Epidermal melanocyte (primary cell): ENCODE results near the gene SLC18A3.

ENCODE experiments used
- DNase-seq: peaks from one replicate; pipeline ENCODE4 v3.0.0; 2011; ENCODE audit warnings: low spot score; ENCODE audit not compliant: insufficient read length

The SLC18A3 gene

DNA sequence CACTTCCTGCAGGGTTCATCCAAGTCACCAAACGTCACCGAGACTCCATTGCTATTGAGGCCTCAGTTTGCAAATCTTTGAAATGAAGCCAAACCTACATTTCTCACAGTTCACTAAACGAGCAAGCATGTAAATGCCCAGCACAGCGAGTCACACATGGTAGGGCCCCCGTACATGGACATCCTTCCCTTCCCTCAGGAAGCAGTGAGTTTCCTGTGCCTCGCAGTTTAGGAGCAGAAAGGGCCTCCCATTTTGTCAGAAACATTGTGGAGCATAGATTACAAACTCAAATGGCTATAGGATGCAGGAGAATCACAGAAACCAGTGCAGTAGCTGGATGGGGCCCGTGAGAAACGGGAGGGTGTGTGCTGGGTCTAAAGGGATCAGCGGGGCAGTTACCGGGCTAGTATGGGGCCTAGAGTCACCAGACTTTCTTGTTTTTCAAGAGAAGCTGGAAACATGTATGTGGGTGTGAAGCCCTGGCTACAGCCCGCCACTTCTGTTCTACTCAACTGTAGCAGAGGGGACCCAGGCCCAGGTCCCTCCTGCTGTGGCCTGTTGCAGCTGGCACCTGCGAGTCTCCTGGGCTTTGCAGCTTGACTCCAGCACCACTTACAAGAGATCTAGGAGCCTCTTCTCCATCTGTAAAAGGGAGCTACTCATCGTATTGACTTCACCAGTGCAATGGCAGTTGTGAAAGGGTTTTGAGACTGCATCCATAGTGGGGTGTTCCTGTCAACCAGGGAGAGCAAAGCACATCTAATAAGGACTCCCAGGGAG is 14.2 kb upstream of the SLC18A3 start:
- no peak for DNase-seq

DNA sequence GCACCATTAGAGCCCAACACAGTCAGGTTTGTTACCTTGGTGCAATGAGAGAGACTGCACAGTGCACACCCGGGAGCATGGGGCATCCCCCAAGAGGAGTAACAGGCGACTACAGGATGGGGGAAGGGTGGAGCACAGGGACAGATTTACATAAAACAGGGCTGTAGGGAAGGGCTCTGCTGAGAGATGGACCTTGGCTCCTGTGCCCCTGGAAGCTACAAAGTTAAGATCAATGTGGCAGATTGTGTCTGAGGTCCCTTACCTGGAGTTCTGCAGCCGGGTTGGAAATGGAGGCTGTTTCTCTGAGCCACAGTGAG is 13.7 kb upstream of the SLC18A3 start:
- DNase-seq = no peak

- no peak for DNase-seq
Observed at GRCh38 chr10:49596836-49597235, 13.3 kb upstream of the SLC18A3 start.

- no peak for DNase-seq
Observed at GRCh38 chr10:49597426-49598163, 12.5 kb upstream of the SLC18A3 start.

DNA sequence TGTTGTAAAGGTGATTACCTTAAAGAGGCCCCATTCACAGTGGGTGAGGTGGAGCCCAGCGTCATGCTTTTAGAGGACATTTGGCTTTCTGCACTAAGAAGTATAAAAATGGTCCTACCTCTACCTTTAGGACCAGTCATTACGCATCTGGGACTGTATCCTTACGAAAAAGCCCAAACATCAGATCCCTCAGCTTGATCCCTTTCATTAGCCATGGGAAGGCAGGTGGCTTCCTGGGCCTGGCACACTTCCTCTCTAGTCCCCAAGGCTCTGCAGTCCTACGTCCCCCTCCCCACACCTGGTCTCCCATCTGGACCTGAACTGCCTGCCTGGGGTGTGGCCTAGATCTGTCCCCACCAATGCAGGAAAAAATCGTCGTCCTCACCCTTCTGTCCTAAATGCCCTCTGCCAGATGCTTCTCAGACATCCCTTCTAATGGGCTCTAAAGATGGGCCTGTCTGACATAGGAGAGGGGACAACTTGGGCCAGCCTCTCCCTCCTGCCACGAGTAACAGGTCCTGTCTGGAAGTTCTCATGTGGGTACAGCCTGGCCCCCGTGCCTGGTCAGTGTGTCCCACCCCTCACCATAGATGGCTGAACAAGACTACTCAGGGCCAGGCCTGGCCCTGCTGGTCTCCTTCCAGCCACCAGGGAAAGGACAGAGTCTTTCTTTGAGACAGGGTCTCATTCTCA is 11.8 kb upstream of the SLC18A3 start:
- DNase-seq = no peak

DNA sequence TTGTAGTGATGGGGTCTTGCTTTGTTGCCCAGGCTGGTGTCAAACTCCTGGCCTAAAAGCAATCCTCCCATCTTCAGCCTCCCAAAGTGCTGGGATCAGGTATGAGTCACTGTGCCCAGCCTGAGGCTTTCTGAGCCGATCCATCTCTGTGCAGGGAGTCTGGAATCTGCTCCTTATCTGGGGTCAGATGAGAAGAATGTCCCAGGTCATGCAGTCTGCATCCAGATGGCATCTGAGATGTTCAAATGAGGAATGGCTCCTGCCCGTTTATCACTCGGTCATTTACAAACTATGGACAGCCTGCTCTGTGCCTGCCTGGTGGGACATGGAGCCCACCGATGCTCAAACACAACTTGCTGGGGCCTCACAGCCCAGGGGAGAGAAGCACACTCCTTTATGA is 11.1 kb upstream of the SLC18A3 start:
- DNase-seq = no peak

- no peak for DNase-seq
Observed at GRCh38 chr10:49599546-49599945, 10.6 kb upstream of the SLC18A3 start.

DNA sequence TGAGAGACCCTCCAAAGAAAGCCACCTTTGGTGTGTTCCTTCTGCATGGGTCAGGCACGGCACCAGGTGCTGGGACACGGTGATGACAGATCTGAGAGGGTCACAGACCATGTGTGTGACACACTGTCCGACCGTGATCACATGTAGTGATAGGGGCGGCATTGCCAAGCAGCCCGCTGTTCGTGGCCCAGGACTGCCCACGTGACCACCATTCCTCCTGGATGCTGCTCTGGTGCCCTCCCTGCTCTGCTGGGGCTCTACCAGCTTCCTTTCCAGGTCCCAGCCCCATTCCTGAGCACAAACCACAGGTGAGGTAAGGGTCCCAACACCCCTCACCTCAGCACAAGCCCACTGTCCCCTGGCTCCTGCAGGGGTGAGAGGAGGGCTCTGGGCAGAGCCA is 10.1 kb upstream of the SLC18A3 start:
- DNase-seq = no peak

- DNase-seq = no peak
Observed at GRCh38 chr10:49600781-49601400, 9.2 kb upstream of the SLC18A3 start.

DNA sequence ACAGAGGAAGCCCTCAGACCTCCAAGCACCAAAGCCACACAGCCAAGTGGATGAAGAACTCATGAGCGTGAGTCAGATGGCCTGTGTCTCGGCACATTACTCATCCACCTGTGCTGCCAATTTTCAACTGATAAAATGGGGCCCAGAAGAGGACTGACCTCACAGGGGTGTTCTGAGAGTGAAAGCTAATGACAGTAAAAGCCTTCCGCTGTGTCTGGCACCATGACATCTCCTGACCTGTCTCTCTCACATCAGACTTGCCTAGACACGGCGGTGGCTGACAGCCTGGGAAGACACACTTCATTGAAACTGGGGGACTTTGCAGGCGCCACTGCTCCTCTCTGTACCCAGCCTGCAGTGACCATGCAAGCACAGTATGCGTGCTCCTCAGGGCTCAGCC is 8.3 kb upstream of the SLC18A3 start:
- DNase-seq = no peak

- no peak for DNase-seq
Observed at GRCh38 chr10:49602380-49603023, 7.6 kb upstream of the SLC18A3 start.

DNA sequence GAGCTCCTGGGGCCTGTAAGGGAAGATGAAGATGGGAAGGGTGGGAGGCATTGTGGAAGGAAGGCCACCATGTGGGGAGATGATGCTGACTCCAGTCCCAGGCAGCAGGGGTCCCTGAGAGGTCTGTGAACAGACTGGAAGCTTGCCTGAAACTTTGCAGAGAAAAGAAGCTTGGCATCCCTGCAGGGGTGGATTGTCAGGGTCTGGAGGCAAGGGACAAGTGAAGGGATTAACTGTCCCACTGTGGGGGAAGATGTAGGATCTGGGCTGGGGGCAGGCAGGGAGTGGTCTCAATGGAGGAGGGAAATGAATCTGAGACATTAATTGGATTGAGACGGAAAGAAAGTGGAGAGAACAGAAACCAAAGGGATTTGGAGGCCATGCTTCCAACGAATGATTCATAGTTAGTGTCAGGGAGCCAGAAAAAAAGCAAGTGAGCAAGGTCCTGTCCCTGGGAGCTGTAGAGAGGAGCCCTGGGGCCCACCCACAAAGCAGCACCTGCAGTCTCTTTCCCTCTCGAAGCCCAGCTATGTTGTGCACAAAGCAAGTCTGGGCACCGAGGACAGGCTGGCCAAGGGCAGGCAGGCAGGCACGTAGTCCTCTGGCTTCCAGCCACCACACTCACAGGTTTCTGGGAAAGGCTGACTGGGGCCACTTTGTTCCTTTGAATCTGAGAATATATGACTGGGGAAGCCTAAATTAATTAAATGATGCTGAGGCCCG is 4.7 kb upstream of the SLC18A3 start:
- DNase-seq = no peak

- DNase-seq = no peak
Observed at GRCh38 chr10:49605939-49606509, 4.1 kb upstream of the SLC18A3 start.

GRCh38 chr10:49606981-49607535 is 3.1 kb upstream of the SLC18A3 start:
- peak; percentile 79 for DNase-seq

- DNase-seq = no peak
Observed at GRCh38 chr10:49608166-49609005, 1.7 kb upstream of the SLC18A3 start.

DNA sequence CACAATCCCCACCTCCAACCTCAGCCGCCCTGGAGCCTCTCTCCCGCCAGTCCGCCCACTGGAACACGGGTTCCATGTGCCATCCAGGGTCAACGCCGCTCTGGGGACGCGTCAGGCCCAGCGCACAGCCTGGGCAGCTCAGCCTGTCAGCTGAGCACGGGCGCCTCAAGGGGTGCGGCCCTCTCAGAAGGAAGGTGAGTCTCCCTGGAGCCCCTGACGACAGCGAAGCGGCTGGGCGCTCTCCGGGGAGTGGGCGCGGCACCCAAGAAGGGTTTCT is 1.2 kb upstream of the SLC18A3 start:
- no peak for DNase-seq

DNA sequence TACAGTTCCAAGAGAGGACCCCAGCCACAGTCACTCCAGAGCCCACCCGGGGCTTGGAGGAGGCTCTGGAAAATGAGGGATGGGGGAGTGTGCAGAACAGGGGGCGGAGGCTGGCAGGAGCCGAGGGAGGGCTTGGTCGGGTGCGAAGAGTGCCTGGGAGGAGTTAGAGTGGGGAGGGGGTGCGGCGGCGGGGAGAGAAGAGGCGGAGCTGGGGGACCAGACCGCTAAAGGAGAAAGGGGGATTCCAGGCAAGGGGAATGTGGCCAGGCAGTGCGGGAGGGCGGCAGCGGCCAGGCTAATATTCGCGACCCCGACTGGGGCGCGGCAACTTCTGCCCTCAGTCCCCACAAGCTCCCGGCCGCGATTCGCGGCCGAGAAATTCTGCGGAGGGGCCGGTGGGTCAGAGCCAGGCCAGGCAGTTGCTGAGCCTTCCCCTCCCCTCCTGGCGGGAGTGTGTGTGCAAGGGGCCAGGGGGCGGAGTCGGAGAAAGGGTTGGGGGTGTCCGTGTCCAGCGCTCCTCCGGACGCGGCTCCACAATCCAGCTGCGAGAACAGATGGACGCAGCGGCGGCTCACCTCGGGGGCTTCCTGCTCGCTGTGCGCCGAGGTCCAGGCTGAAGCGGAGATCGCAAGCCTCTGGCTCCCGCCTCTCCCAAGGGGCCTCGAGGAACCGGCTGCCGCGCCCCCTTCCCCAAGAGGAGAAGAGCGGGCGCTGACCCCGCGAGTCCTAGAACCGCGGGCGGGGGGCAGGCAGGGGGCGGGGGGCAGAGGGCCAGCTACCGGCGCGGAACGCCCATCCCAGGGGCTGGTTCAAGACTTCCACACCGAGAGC is 612 bp upstream of the SLC18A3 start:
- DNase-seq = no peak

- peak; percentile 4 for DNase-seq
Observed at GRCh38 chr10:49610458-49611165, 502 bp downstream of the SLC18A3 start.
